ENCODE results near the gene DPF3. TPM values are rescaled to one million over a fixed set of nuclear protein-coding genes. Genes with fewer than 3 reads are reported as not detected.

DPF3 gene
- total RNA-seq, 2 donors from 2014 or later = 18.9 to 23.3 TPM

GRCh38 chr14:72714094-72714493 lies 179.8 kb downstream of the DPF3 start:
- ATAC-seq (no peak), DNase-seq (no peak)
- intact Hi-C loops (cut with DNase I) = loop anchor here in 1 of 2 donors (10.0 kb wide), 1 partner anchor 181 kb away; the partner anchor contains the start of gene DPF3

- ATAC-seq (no peak), DNase-seq (no peak)
- intact Hi-C loops (cut with DNase I) = loop anchor here in 1 of 2 donors (10.0 kb wide), 1 partner anchor 183 kb away; the partner anchor contains the start of gene DPF3
Observed at GRCh38 chr14:72711936-72712335, 182.0 kb downstream of the DPF3 start.

- ATAC-seq = no peak
Observed at GRCh38 chr14:72709916-72710611, 183.8 kb downstream of the DPF3 start.

GRCh38 chr14:72708708-72709475 lies 185.0 kb downstream of the DPF3 start:
- intact Hi-C loops (cut with DNase I) = no loop called here
- DNase-seq (no peak), ATAC-seq (no peak)

More at GRCh38 chr14:72709916-72710611, 183.8 kb downstream of the DPF3 start:
- intact Hi-C loops (cut with DNase I) = loop anchor here in 1 of 2 donors (10.0 kb wide), 1 partner anchor 185 kb away; the partner anchor contains the start of gene DPF3
- DNase-seq = no peak

- intact Hi-C loops (cut with DNase I) = no loop called here
- DNase-seq = no peak
- no peak for ATAC-seq
Observed at GRCh38 chr14:72708222-72708621, 185.7 kb downstream of the DPF3 start.

GRCh38 chr14:72706485-72706884 lies 187.4 kb downstream of the DPF3 start:
- ATAC-seq = no peak
- DNase-seq = no peak
- intact Hi-C loops (cut with DNase I) = no loop called here

GRCh38 chr14:72704502-72704901 lies 189.4 kb downstream of the DPF3 start:
- intact Hi-C loops (cut with DNase I) = no loop called here
- ATAC-seq = peak in 1 of 2 donors; percentile 9

GRCh38 chr14:72701605-72702004 lies 192.3 kb downstream of the DPF3 start:
- ATAC-seq (peak; percentile 70 to 75), DNase-seq (peak; percentile 43)
- intact Hi-C loops (cut with DNase I) = no loop called here

More at GRCh38 chr14:72704502-72704901, 189.4 kb downstream of the DPF3 start:
- DNase-seq = no peak

GRCh38 chr14:72701237-72701565 lies 192.7 kb downstream of the DPF3 start:
- intact Hi-C loops (cut with DNase I) = no loop called here
- ATAC-seq (peak in 1 of 2 donors; percentile 10), DNase-seq (no peak)

- DNase-seq (no peak), ATAC-seq (peak in 1 of 2 donors; percentile 20)
- intact Hi-C loops (cut with DNase I) = no loop called here
Observed at GRCh38 chr14:72700338-72701236, 193.3 kb downstream of the DPF3 start.

GRCh38 chr14:72699852-72700257 lies 194.0 kb downstream of the DPF3 start:
- DNase-seq (peak; percentile 53), ATAC-seq (peak; percentile 24 to 75)
- intact Hi-C loops (cut with DNase I) = no loop called here

- ATAC-seq (no peak), DNase-seq (no peak)
- intact Hi-C loops (cut with DNase I) = no loop called here
Observed at GRCh38 chr14:72699443-72699842, 194.5 kb downstream of the DPF3 start.

- ATAC-seq (peak; percentile 81 to 91), DNase-seq (no peak)
- intact Hi-C loops (cut with DNase I) = no loop called here
Observed at GRCh38 chr14:72692696-72693095, 201.2 kb downstream of the DPF3 start.

GRCh38 chr14:72690324-72690723 lies 203.6 kb downstream of the DPF3 start:
- intact Hi-C loops (cut with DNase I) = no loop called here
- ATAC-seq (no peak), DNase-seq (no peak)

- ATAC-seq (peak in 1 of 2 donors; percentile 59), DNase-seq (no peak)
- intact Hi-C loops (cut with DNase I) = no loop called here
Observed at GRCh38 chr14:72688990-72689671, 204.8 kb downstream of the DPF3 start.

- ATAC-seq = no peak
- no peak for DNase-seq
- intact Hi-C loops (cut with DNase I) = no loop called here
Observed at GRCh38 chr14:72686832-72687231, 207.1 kb downstream of the DPF3 start.

- ATAC-seq (no peak), DNase-seq (no peak)
- intact Hi-C loops (cut with DNase I) = no loop called here
Observed at GRCh38 chr14:72686101-72686500, 207.8 kb downstream of the DPF3 start.

GRCh38 chr14:72685456-72685855 lies 208.4 kb downstream of the DPF3 start:
- intact Hi-C loops (cut with DNase I) = no loop called here
- ATAC-seq = no peak
- no peak for DNase-seq

- DNase-seq (no peak), ATAC-seq (no peak)
- intact Hi-C loops (cut with DNase I) = no loop called here
Observed at GRCh38 chr14:72683787-72684186, 210.1 kb downstream of the DPF3 start.

Measured in left cardiac atrium (tissue), 4 donors.